ENCODE measurements around the gene RHCE.
"Not testable (repeated sequence)": the region's sequence is repeated elsewhere in the genome, so short reads cannot be mapped to it uniquely, and the experiment has no call there.

RHCE gene

GRCh38 chr1:25432749-25433388 lies 12.2 kb upstream of the RHCE start:
- DNase-seq = no peak

GRCh38 chr1:25431955-25432719 lies 11.5 kb upstream of the RHCE start:
- no peak for DNase-seq

- DNase-seq = no peak
Measured at GRCh38 chr1:25430967-25431881, 10.6 kb upstream of the RHCE start.

GRCh38 chr1:25430073-25430966 lies 9.7 kb upstream of the RHCE start, which contains the start of gene MACO1:
MACO1 (plus strand) TSS chr1:25430897; CDS start chr1:25431099, 202 bp downstream.
- DNase-seq = peak; percentile 82

GRCh38 chr1:25428475-25429166 lies 8.0 kb upstream of the RHCE start:
- no peak for DNase-seq

- DNase-seq = no peak
Measured at GRCh38 chr1:25427696-25428095, 7.1 kb upstream of the RHCE start.

- DNase-seq = no peak
Measured at GRCh38 chr1:25425098-25426085, 4.8 kb upstream of the RHCE start.

GRCh38 chr1:25423206-25423605 lies 2.6 kb upstream of the RHCE start:
- not testable (repeated sequence) for DNase-seq

GRCh38 chr1:25419339-25419738 lies 1.3 kb downstream of the RHCE start:
- not testable (repeated sequence) for DNase-seq

- DNase-seq = not testable (repeated sequence)
Measured at GRCh38 chr1:25417280-25417679, 3.3 kb downstream of the RHCE start.

GRCh38 chr1:25414578-25414977 lies 6.0 kb downstream of the RHCE start:
- DNase-seq = not testable (repeated sequence)

- not testable (repeated sequence) for DNase-seq
Measured at GRCh38 chr1:25414157-25414556, 6.5 kb downstream of the RHCE start.

- not testable (repeated sequence) for DNase-seq
Measured at GRCh38 chr1:25412872-25413623, 7.6 kb downstream of the RHCE start.

GRCh38 chr1:25409641-25410427 lies 10.8 kb downstream of the RHCE start:
- not testable (repeated sequence) for DNase-seq

GRCh38 chr1:25405731-25406305 lies 14.8 kb downstream of the RHCE start:
- not testable (repeated sequence) for DNase-seq

GRCh38 chr1:25402947-25403803 lies 17.4 kb downstream of the RHCE start:
- DNase-seq = not testable (repeated sequence)

GRCh38 chr1:25398079-25398478 lies 22.5 kb downstream of the RHCE start:
- not testable (repeated sequence) for DNase-seq
